Measurements from ENCODE around the gene ICAM2. TPM values are rescaled to one million over a fixed set of nuclear protein-coding genes. Genes with fewer than 3 reads are reported as not detected.

ICAM2 gene
- total RNA-seq, 1 donor from 2014 or later = 31.9 TPM

DNA sequence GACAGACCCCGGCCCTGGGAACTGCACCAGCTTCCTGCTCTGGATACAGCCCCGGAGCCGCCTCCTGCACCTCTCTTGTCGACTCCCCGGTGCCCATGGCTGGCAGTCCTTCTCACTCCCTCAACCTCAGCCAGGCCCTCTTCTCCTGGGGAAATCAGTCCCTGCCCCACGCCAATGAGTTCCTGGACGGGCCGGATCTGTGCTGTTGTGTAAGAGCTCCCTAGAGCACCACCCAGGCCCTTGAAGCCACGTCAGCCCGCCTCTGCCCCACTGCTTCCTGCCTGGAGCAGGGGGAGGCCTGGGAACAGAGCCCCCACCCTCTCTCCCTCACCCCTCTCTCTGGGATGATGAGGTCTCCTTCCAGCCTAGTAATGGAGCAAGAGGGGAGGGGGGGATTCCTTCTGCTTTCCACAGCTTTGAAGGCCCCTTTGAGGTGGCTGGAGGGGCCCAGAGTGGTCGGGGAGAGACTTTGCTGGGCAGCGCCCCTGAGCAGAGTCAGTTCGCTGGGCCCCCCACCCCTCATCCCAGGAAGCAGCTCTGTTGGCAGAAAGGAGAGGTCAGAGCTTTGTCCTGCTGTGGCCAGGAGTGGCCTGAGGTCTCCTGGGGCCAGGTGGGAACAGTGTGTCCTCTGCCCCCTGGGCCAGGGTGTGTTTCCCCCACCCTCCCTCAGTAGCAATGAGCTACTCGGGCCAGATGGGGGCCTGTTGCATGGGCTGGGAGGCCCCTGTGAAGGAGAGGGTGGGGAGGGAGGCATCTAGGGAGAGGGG is 18.5 kb downstream of the ICAM2 start:
- peak; percentile 65 for DNase-seq

DNA sequence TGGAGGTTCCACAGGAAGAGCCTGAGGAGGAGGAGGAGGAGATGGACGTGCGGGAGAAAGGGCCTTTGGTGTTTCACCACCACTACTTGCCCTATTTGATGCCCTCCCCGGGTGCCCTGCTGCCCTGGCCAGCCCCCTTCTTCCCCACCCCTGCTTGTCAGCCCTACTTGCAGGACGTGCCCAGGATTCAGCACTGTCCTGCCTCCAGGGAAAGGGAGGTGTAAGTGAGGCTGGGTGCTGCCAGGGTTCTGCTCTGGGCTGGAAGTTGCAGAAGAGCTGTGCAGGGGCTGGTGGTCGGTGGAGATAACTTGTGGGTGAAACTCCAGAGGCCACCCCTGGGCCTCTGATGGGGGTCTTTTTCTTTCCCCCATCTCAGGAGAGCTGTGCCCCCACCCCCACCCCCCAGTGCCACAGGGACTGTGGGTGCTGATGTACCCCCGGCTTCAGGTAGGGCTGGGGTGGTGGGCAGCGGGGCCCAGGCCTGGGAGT is 19.3 kb downstream of the ICAM2 start:
- intact Hi-C loops (cut with DNase I) = no loop called here
- peak; percentile 30 for DNase-seq
- ATAC-seq (ENCODE audit: poor library complexity) = no peak

More for the DNA sequence above, 18.5 kb downstream of the ICAM2 start:
- ATAC-seq (ENCODE audit: poor library complexity) = peak; percentile 40
- intact Hi-C loops (cut with DNase I) = no loop called here

DNA sequence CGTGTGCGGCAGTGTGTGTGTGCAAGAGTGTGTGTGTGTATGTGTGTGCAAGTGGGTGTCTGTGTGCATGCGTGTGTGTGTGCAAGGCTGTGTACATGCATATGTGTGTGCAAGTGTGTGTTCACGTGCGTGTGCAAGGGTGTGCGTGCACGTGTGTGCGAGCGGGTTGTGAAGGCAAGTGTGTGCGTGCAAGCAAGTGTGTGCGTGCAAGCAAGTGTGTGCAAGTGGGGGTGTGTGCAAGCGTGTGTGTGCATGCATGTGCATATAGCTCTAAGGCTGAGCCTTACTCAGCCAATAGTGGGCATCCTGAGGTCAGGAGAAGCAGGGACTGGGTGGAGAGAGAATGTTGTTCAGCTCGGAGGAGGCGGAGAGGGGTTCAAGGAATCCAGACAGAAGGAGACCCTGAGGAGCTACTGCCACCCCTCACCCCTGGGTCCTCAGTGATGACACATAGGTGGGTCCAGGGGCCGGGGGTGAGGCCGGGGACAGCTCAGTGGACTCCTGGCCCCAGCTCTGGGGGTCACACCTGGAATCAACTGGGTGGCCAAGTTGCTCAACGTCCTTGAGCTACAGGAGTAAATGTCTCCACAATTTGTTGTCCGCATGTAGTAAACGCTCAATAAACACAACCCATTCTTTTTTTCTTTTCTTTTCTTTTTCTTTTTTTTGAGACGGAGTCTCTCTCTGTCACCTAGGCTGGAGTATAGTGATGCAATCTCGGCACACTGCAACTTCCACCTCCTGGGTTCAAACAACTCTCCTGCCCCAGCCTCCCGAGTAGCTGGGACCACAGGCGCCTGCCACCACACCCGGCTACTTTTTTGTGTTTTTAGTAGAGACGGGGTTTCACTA is 20.5 kb downstream of the ICAM2 start:
- intact Hi-C loops (cut with DNase I) = no loop called here
- ATAC-seq (ENCODE audit: poor library complexity) = no peak
- DNase-seq = peak; percentile 34

DNA sequence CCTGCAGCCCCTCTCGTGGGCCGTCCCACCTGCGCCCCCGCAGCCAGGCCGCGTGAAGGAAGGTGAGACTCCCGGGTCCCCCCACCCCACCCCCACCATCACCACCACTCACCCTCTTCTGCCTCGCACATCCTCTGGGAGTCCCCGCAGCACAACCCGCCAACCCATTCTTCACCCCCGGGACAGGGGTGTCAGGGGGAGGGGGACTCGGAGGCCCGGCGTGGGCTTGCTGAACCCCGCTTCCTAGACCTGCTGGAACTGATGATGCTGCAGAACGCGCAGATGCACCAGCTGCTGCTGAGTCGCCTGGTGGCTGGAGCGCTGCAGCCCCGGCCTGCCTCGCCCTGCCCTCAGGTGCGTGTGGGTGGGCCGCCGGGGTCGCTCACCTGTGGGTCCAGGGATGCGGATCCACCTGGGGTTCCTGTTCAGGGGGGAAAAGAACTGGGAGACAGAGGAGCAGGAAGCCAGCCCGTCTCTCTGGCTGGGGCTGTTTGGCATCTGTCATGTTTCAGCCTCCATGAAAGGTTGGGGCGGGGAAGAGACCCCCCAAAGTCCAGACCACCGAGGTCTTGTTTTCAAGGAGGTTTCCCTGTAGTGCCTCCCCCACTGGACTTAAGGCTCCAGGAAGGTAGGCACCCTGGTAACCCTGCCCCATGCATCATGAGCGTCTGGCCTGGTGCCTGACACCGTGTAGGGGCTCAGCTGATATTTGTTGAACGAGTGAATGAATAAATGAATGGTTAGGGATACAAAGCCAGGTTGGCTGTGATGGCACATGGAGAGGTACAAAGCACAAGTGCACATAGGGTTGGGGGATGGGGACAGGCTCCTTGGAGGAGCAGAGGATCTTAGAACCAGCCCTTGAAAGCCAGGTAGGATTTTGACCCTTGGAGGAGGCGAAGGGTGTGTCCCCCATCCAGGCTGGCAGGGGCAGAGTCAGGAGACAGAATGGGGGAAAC is 21.4 kb downstream of the ICAM2 start:
- DNase-seq = peak; percentile 30
- intact Hi-C loops (cut with DNase I) = no loop called here
- ATAC-seq (ENCODE audit: poor library complexity) = no peak

GRCh38 chr17:63998050-63998720 is 22.2 kb downstream of the ICAM2 start, which contains the start of gene PRR29:
Gene PRR29, plus strand, starts transcription at chr17:63998351. Its CDS starts 14 bp downstream, at chr17:63998365.
- intact Hi-C loops (cut with DNase I) = no loop called here
- ATAC-seq (ENCODE audit: poor library complexity) = peak; percentile 71
- peak; percentile 83 for DNase-seq

DNA sequence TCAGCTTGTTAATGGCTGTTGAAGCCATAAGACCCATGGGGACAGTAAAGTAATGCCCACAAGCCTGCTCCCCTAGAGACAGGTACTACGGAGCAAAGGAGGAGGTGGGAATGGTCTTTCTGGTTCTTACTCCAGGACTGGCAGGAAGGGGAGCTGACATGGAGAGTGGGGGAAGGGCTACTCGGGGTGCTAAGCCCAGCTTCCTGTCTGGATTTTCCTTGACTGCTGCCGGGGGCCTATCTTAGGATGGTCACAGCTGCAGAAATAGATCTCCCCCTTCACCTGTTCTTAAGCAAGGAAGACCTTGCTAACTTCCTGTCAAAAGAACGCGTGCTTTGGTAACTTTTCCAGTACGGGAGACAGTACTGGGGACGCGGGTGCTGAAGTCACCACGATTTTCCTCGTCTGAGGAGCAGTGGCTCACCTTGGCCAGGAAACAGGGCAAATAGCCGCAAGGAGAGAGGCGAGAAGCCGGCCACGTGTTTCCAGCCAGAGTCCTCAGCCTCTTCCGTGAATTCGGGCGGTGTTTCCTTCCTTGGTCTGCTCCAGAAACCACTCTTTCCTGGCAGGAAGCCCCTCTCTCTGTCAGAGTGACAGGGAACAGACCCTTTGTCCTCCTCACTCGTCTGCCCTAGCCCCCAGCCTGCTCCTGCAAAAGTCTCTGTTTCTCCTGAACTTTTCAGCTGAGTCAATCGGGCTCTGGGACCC is 22.9 kb downstream of the ICAM2 start:
- DNase-seq = peak; percentile 40
- intact Hi-C loops (cut with DNase I) = no loop called here
- no peak for ATAC-seq (ENCODE audit: poor library complexity)

GRCh38 chr17:63996430-63997182 is 23.8 kb downstream of the ICAM2 start:
- intact Hi-C loops (cut with DNase I) = no loop called here
- DNase-seq (no peak), ATAC-seq (ENCODE audit: poor library complexity) (no peak)

DNA sequence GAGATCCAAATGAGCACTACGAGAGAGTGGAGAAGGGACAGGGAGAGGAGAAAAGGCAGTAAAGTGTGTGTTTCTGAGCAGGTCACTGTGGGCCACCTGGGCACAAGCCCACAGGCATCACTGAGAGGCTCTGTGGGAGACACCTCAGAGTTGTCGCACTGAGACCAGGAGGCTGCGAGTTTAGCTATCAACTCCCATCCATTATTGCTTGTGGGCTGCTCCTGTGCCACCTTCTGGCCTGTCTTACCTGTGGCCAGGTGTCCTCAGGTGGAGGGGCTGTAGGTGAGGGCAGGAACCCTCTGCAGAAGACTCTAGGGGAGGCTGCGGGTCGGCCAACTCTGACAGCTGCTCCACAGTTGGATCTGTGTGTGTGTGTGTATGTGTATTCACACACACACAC is 24.8 kb downstream of the ICAM2 start:
- peak; percentile 38 for DNase-seq
- intact Hi-C loops (cut with DNase I) = no loop called here
- no peak for ATAC-seq (ENCODE audit: poor library complexity)

DNA sequence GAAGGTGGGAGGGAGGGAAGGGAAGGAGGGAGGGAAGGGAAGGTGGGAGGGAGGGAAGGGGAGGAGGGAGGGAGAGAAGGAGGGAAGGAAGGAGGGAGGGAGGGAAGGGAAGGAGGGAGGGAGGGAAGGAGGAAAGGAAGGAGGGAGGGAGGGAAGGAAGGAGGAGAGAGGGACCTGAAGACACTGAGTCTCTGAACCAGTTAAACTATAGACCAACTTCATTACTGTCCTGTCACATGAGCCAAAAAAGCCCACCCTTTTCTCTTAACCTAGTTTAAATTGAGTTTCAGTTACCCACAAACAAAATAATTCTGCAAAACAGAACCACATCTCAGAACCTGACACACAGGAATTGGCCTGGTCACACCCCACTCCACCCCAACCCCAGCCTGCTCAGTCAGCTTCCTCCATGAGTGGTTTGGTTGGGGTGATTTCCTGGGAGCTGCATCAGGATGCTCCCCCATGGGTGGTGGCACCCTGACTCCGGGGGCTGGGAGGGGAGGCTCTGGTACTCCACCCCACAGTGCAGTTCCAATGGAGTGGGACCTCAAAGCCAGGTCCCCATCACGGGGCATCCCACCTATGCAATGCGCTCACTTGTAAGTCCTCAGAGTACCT is 27.0 kb downstream of the ICAM2 start:
- DNase-seq (peak; percentile 26), ATAC-seq (ENCODE audit: poor library complexity) (no peak)

GRCh38 chr17:63991611-63992010 is 28.8 kb downstream of the ICAM2 start:
- ATAC-seq (ENCODE audit: poor library complexity) = no peak
- intact Hi-C loops (cut with DNase I) = loop anchor here (5.0 kb wide), 1 partner anchor 74 kb away; the partner anchor contains the start of gene GH1
- DNase-seq = no peak

More for the DNA sequence above, 27.0 kb downstream of the ICAM2 start:
- intact Hi-C loops (cut with DNase I) = loop anchor here (5.0 kb wide), 1 partner anchor 76 kb away; the partner anchor contains the start of gene GH1

DNA sequence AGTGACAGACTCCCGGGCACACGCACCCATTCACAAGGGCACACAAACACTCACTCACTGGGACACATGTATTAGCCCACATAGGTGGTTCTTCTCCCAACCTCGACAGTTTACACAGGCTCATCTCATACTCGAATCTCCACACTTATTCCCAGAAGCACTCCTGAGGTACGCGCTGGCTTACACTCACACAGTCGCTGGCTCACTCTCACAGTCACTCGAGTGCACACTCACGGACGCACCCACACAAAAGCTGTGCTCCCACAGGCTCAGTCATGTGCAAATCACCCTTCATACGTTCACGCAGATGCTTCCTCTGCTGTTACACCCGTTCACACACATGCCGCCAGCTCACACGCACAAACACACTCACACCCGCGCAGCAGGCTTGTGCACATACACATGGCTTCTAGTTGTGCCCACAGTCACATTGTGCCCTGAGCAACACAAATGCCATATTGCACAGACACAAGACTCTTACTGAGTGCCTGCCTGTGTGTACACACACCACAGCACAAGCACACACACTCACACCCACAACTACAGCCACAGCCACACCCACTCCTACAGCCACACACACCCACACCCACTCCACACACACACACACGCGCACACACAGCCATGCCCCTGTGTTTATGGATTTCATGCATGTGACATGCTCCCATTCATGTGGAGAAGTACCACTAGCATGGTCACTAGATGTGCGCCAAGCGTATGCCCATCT is 30.6 kb downstream of the ICAM2 start:
- DNase-seq (peak; percentile 37), ATAC-seq (ENCODE audit: poor library complexity) (no peak)
- intact Hi-C loops (cut with DNase I) = loop anchor here (5.0 kb wide), 2 partner anchors 62 to 72 kb away; partner anchors contain the start of gene GH1

DNA sequence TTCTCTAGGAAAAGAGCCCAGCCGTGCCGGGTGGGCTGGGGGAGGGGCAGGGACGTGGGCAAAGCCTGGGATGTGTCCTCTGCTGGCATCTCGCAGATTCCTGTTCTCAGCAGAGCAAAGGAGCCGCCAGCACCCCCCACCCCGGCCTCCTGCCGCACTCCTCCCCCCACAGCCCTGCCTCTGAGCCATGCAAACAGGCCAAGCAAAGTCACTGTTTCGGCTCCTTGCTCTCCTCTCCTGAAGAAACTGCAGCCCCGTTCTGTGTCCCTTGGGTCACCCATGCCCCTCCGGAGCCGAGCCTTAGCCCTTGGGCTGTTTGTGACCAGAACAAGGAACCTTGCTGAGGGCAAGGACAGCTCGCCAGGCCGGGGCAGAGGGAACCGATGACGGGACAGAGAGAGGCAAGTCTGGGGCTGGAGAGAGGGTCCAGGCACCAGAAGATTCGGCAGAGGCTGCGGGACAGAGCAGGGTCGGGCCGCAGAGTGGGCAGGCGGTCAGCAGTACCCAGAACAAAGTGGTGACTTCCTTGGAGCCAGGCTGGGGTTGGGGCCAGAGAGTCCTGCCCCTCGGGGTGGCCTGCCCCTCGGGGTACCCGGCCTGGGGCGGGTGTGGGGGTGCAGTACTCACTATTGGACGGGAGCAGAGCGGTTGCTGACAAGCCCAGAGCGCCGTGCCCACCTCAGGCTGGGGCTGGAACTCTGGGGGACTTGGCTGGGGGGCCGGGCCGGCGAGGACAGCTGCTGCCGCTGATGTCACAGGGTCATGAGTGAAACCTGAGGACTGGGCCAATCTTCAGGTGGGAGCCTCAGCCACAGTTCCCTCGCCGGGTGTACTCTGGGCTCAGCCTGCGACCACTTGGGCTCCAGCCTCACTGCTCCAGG is 31.5 kb downstream of the ICAM2 start:
- DNase-seq (peak; percentile 39), ATAC-seq (ENCODE audit: poor library complexity) (no peak)
- intact Hi-C loops (cut with DNase I) = loop anchor here (5.0 kb wide), 1 partner anchor 62 kb away; no protein-coding TSS in a partner anchor

DNA sequence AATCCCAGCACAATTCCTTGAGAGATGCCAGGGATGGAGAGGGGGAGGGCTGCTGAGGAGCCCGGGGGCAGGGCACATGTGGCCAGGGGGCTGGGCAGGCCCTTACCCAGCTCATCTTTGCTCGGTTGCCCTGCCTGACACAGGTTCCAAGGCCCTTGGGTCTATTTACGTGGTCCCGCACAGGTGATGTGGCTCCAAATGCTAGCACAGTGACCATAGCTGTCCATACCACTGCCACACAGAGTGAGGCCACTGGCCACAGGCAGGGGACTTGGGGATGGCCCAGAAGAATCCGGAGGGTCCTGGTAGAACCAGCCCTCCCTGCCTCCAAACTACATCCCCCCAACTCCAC is 32.3 kb downstream of the ICAM2 start:
- ATAC-seq (ENCODE audit: poor library complexity) (no peak), DNase-seq (peak; percentile 18)
- intact Hi-C loops (cut with DNase I) = loop anchor here (5.0 kb wide), 1 partner anchor 61 kb away; no protein-coding TSS in a partner anchor

All from Right ventricle myocardium superior (tissue), 1 donor.